HL-60 (cell line): ENCODE measurements around the gene DAP.

Source experiments
- DNase-seq, 2 experiments: peaks; one replicate each; pipeline ENCODE4 v3.0.0-alpha.2; 2010 to 2020; ENCODE audit warnings: low read depth in 1 of 2, low spot score in 1 of 2
- H3K27ac ChIP-seq: fragments of 250-450 bp; sonication (Bioruptor Pico); replicated peaks from 2 replicates; pipeline ENCODE4 v1.5.1; 2020; ENCODE audit warnings: mild to moderate bottlenecking, moderate library complexity
- H3K27me3 ChIP-seq: fragments of 250-450 bp; sonication (Bioruptor Pico); 2 replicates; pipeline ENCODE4 v1.5.1; 2021; ENCODE audit warnings: mild to moderate bottlenecking, moderate library complexity; ENCODE audit not compliant: insufficient read depth, poor library complexity, severe bottlenecking
- H3K4me3 ChIP-seq: replicated peaks from 2 replicates; pipeline ENCODE4 v1.5.1; 2011; ENCODE audit warnings: mild to moderate bottlenecking, control low read depth, low read length; ENCODE audit not compliant: insufficient read depth
- CTCF ChIP-seq: IDR thresholded peaks from one replicate; pipeline ENCODE4 v1.5.1; 2011; ENCODE audit warnings: low read length, control low read depth, inconsistent platforms; ENCODE audit not compliant: insufficient read depth
- GABPA ChIP-seq: IDR thresholded peaks from 2 replicates; pipeline ENCODE4 v1.6.1; 2012; ENCODE audit warnings: low read depth
- POLR2AphosphoS5 ChIP-seq: IDR thresholded peaks from 2 replicates; pipeline ENCODE4 v1.6.1; 2012; ENCODE audit warnings: low read depth
- SPI1 ChIP-seq: IDR thresholded peaks from 2 replicates; pipeline ENCODE4 v1.6.1; 2012; ENCODE audit warnings: low read depth, mild to moderate bottlenecking, borderline replicate concordance
- TF ChIP-seq, protein P1 (sequence below): IDR thresholded peaks from 2 replicates; pipeline ENCODE4 v1.6.1; 2012; ENCODE audit warnings: low read depth; ENCODE audit not compliant: insufficient replicate concordance

DAP gene

DNA sequence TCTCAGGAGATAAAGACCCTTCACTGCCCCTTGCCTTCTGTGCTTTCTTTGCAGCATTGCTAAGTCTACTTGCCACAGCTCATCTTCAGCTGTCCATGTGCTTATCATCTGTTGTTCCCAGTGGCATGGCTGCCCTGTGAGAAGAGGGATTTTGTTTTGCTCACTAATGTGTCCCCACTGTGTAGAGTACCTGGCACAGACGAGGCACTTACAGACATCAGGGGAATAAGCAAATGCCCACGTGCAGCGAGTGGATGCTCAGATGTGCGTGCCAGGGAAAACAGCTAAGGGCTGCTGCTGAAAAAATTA is 31.0 kb downstream of the DAP start:
- Histone ChIP-seq H3K27ac (peak overlapping the region; percentile 38), H3K27me3 (no peaks in the 10 kb centered on the region), H3K4me3 (no peak overlapping the region)
- no peak for TF ChIP-seq CTCF
- no peak for TF ChIP-seq GABPA
- no peak for DNase-seq

DNA sequence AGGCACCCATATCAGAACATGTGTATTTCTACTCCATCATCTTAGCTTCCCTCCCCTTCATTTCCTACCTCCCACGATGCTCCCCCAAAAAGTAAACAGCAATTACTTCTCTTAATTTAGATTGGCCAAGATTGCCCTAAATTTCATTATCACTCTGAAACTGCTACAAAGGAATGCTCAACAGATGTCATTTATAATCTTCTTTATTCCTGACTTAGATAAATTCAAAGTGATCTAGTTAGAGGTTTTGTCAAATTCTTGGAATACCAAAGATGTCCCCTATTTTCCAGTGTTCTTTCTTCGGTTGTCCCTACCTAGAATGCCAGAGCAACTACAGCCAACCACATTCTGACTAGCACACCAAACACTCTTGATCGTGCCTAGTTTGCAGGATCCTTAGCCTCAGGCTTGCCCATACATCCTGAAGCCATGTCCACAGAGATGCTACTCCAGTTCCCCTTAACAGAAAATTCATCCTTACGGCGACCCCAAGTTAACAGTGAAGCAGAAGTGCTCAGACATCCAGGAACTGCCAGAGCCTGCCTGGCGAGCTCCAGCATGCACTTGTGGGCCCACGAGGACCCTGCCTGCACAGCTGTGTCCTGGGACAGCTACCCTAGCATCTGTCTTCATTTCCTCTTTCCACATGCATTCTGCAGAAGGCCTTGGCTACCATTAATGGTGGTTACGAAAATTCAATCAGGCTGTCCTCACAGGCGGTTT is 31.6 kb downstream of the DAP start:
- TF ChIP-seq GABPA (0 out of 2 replicates have a peak, but pooled peaks have one; percentile 18), SPI1 (peak; percentile 94), CTCF (no peak), POLR2AphosphoS5 (peak; percentile 98)
- TF ChIP-seq, protein P1, sequence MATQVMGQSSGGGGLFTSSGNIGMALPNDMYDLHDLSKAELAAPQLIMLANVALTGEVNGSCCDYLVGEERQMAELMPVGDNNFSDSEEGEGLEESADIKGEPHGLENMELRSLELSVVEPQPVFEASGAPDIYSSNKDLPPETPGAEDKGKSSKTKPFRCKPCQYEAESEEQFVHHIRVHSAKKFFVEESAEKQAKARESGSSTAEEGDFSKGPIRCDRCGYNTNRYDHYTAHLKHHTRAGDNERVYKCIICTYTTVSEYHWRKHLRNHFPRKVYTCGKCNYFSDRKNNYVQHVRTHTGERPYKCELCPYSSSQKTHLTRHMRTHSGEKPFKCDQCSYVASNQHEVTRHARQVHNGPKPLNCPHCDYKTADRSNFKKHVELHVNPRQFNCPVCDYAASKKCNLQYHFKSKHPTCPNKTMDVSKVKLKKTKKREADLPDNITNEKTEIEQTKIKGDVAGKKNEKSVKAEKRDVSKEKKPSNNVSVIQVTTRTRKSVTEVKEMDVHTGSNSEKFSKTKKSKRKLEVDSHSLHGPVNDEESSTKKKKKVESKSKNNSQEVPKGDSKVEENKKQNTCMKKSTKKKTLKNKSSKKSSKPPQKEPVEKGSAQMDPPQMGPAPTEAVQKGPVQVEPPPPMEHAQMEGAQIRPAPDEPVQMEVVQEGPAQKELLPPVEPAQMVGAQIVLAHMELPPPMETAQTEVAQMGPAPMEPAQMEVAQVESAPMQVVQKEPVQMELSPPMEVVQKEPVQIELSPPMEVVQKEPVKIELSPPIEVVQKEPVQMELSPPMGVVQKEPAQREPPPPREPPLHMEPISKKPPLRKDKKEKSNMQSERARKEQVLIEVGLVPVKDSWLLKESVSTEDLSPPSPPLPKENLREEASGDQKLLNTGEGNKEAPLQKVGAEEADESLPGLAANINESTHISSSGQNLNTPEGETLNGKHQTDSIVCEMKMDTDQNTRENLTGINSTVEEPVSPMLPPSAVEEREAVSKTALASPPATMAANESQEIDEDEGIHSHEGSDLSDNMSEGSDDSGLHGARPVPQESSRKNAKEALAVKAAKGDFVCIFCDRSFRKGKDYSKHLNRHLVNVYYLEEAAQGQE, result no peak
- Histone ChIP-seq H3K27me3 (no peaks in the 10 kb centered on the region), H3K4me3 (no peak overlapping the region), H3K27ac (peak overlapping the region; percentile 38)
- DNase-seq, result peak in 1 of 2 experiments; percentile 90

GRCh38 chr5:10728679-10729078 is 32.4 kb downstream of the DAP start:
- Histone ChIP-seq H3K27me3 (no peaks in the 10 kb centered on the region), H3K27ac (no peak overlapping the region; the same call in 1 of the 2 replicates), H3K4me3 (no peak overlapping the region)
- TF ChIP-seq, protein P1, result no peak
- no peak for DNase-seq

GRCh38 chr5:10727861-10728260 is 33.2 kb downstream of the DAP start:
- no peaks in the 10 kb centered on the region for H3K27me3 ChIP-seq
- no peak for TF ChIP-seq POLR2AphosphoS5
- no peak for TF ChIP-seq GABPA
- no peak for TF ChIP-seq SPI1
- TF ChIP-seq, protein P1, result no peak
- TF ChIP-seq CTCF, result no peak
- no peak overlapping the region for H3K27ac ChIP-seq
- H3K4me3 ChIP-seq, result no peak overlapping the region
- no peak for DNase-seq
